ENCODE measurements around the gene PHACTR1.

Gene PHACTR1

DNA sequence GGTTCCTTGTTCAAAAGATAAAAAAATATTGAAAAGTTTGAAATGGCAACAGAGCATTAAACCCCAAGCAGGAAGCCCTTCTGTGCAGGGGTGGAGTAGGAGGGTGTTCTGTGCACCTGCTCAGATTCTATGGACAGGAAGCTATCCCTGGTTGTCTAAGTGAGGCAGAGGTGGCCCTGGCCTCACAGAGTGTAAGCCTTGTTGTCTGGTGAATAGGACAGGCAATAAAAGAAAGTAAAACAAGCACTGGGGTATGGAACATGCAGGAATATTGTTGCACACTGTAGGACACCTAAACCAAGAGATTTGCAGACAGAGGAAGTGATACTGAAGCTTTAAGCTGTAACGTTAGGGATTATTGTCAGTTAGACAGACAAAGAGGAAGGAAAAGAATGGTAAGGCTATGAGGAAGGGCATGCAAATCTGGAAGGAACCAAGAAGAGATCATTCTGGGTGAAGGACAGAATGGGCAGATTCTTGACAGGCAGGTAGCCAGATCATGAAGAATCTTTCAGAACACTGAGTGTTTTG is 545.0 kb downstream of the PHACTR1 start:
- Histone ChIP-seq H3K4me3 (ENCODE audit: low read length) (peak overlapping the region; percentile 53), H3K36me3 (replicated peaks; ENCODE audit: low read depth, low read length) (no peaks in the 10 kb centered on the region), H3K79me2 (ENCODE audit: low read length) (no peaks in the 10 kb centered on the region), H3K9me3 (ENCODE audit: insufficient read depth, low read length) (no peaks in the 10 kb centered on the region), H3K4me1 (ENCODE audit: low read length) (peaks cover 62% of the 10 kb centered on the region), H2AFZ (ENCODE audit: low read depth, low read length) (no peak overlapping the region), H4K20me1 (ENCODE audit: insufficient read depth, low read length) (no peaks in the 10 kb centered on the region), H3K4me2 (ENCODE audit: low read length) (peak overlapping the region; percentile 73), H3K27ac (ENCODE audit: low read length) (peak overlapping the region; percentile 69), H3K9ac (ENCODE audit: low read length) (peak overlapping the region; percentile 13; the same call in 1 of the 2 replicates), H3K27me3 (ENCODE audit: low read depth, low read length) (no peaks in the 10 kb centered on the region; the same call in 1 of the 2 replicates)
- TF ChIP-seq, protein P1, sequence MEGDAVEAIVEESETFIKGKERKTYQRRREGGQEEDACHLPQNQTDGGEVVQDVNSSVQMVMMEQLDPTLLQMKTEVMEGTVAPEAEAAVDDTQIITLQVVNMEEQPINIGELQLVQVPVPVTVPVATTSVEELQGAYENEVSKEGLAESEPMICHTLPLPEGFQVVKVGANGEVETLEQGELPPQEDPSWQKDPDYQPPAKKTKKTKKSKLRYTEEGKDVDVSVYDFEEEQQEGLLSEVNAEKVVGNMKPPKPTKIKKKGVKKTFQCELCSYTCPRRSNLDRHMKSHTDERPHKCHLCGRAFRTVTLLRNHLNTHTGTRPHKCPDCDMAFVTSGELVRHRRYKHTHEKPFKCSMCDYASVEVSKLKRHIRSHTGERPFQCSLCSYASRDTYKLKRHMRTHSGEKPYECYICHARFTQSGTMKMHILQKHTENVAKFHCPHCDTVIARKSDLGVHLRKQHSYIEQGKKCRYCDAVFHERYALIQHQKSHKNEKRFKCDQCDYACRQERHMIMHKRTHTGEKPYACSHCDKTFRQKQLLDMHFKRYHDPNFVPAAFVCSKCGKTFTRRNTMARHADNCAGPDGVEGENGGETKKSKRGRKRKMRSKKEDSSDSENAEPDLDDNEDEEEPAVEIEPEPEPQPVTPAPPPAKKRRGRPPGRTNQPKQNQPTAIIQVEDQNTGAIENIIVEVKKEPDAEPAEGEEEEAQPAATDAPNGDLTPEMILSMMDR (IDR thresholded peaks at IDR 0.05; ENCODE audit: low read depth, low read length) = no peak
- no peak for TF ChIP-seq EZH2phosphoT487 (IDR thresholded peaks at IDR 0.05; ENCODE audit: low read depth)

DNA sequence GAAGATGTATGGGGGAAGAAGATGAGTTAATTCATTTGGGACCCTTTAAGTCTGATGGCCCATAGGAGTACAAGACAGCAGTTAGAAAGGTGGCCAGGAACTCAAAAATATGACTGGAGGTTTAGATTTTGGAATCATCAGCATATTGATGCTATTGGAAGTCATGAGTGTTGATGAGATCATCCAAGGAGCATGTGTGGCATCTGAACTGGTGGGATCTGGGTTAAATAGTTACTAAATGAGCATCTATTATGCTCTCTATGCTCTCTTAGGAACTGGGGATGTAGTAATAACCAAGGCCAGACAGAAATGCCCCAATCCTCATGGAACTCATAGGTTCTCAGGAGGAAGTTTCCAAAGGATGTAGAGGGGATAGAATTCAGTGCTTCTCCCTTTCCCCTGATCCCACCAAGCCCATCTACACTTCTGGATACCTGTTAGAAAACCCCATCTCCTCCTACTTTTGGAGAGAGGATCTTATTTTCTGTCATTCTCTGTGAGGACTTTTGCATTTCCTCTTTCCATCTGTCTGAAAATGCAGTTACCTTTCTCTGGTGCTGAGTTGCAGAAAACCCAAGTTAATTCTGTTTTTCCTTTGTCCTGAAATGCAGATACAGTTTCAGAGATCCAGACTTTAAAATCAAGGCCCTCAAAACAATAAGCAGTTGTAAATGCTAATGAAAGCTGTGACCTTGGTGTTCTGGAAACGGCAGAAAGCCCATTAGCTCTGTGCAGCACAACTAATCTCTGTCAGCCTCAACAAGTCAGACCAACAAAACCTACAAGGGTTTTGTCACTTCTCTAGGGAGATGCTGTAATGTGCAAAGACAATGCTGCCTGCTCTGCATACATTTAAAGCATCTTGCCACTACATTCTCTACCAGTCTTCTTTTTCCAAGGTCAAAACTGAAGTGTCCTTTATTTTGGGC is 546.0 kb downstream of the PHACTR1 start:
- Histone ChIP-seq H3K4me1 (ENCODE audit: low read length) (peaks cover 64% of the 10 kb centered on the region), H3K9ac (ENCODE audit: low read length) (peak overlapping the region; percentile 13; the same call in 1 of the 2 replicates), H3K4me3 (ENCODE audit: low read length) (peak overlapping the region; percentile 53; the same call in 1 of the 2 replicates), H3K27me3 (ENCODE audit: low read depth, low read length) (no peaks in the 10 kb centered on the region; the same call in 1 of the 2 replicates), H2AFZ (ENCODE audit: low read depth, low read length) (no peak overlapping the region), H3K4me2 (ENCODE audit: low read length) (peak overlapping the region; percentile 73), H3K27ac (ENCODE audit: low read length) (peak overlapping the region; percentile 69), H4K20me1 (ENCODE audit: insufficient read depth, low read length) (no peaks in the 10 kb centered on the region), H3K36me3 (replicated peaks; ENCODE audit: low read depth, low read length) (no peaks in the 10 kb centered on the region), H3K9me3 (ENCODE audit: insufficient read depth, low read length) (no peaks in the 10 kb centered on the region), H3K79me2 (ENCODE audit: low read length) (no peaks in the 10 kb centered on the region)
- TF ChIP-seq, protein P1 (IDR thresholded peaks at IDR 0.05; ENCODE audit: low read depth, low read length) = no peak
- TF ChIP-seq EZH2phosphoT487 (IDR thresholded peaks at IDR 0.05; ENCODE audit: low read depth) = no peak

DNA sequence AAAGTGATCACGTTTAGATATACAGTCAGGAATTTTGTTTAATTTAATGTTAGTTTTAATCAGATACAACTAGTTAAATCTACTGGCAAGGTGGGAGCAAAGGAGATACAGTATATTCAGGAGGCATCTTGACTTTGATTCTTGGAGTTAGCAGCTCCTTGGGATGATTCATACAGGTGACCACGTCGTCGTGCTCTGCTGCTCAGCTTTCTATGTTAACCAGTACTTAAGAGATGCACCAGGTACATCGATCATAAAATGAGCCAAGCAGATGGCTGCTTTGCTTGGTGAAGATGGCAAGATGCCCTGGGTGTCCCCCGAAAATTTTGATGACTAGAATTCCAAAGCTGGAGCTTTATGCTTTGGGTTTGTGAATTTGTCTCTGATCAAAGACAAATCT is 547.1 kb downstream of the PHACTR1 start:
- H3K9ac ChIP-seq (ENCODE audit: low read length) = no peak overlapping the region
- no peak overlapping the region for H3K4me2 ChIP-seq (ENCODE audit: low read length)
- TF ChIP-seq, protein P1 (IDR thresholded peaks at IDR 0.05; ENCODE audit: low read depth, low read length) = no peak
- no peak for TF ChIP-seq EZH2phosphoT487 (IDR thresholded peaks at IDR 0.05; ENCODE audit: low read depth)
- H2AFZ ChIP-seq (ENCODE audit: low read depth, low read length) = no peak overlapping the region
- no peaks in the 10 kb centered on the region for H3K36me3 ChIP-seq (replicated peaks; ENCODE audit: low read depth, low read length)
- H3K27me3 ChIP-seq (ENCODE audit: low read depth, low read length) = no peaks in the 10 kb centered on the region; the same call in 1 of the 2 replicates
- H3K4me1 ChIP-seq (ENCODE audit: low read length) = peaks cover 60% of the 10 kb centered on the region
- no peaks in the 10 kb centered on the region for H4K20me1 ChIP-seq (ENCODE audit: insufficient read depth, low read length)
- no peak overlapping the region for H3K4me3 ChIP-seq (ENCODE audit: low read length)
- H3K79me2 ChIP-seq (ENCODE audit: low read length) = no peaks in the 10 kb centered on the region
- no peak overlapping the region for H3K27ac ChIP-seq (ENCODE audit: low read length)
- no peaks in the 10 kb centered on the region for H3K9me3 ChIP-seq (ENCODE audit: insufficient read depth, low read length)

DNA sequence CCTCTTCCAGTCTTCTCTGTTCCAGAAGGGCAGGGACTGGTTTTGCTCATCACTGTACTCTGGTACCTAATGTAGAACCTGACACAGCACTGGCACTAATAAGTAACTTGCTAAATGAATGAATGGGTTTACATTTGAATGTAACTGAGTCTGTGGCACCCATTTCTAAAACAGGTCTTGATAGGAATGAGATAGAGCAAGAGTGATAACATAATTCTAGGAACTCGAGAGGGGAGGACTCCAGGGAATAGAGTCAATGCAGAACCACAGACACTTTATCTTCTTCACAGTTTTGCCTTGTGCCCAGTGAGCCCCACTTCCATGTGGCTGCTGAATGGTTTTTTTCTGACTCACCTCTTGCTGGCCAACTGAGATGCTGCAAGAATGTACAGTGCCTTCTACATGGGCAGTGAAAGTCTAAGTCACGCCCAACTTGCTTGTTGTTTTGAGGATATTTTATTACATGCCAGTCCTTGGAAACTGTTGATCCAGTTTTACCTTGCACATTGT is 550.6 kb downstream of the PHACTR1 start:
- no peaks in the 10 kb centered on the region for H3K36me3 ChIP-seq (replicated peaks; ENCODE audit: low read depth, low read length)
- H3K4me2 ChIP-seq (ENCODE audit: low read length) = no peak overlapping the region

More for the DNA sequence above, 550.6 kb downstream of the PHACTR1 start:
- H3K27me3 ChIP-seq (ENCODE audit: low read depth, low read length) = no peaks in the 10 kb centered on the region; the same call in 1 of the 2 replicates
- no peak for TF ChIP-seq EZH2phosphoT487 (IDR thresholded peaks at IDR 0.05; ENCODE audit: low read depth)
- TF ChIP-seq, protein P1 (IDR thresholded peaks at IDR 0.05; ENCODE audit: low read depth, low read length) = no peak
- H4K20me1 ChIP-seq (ENCODE audit: insufficient read depth, low read length) = no peaks in the 10 kb centered on the region
- no peak overlapping the region for H3K9ac ChIP-seq (ENCODE audit: low read length)
- peaks cover 32% of the 10 kb centered on the region for H3K4me1 ChIP-seq (ENCODE audit: low read length)
- H3K9me3 ChIP-seq (ENCODE audit: insufficient read depth, low read length) = no peaks in the 10 kb centered on the region
- H3K79me2 ChIP-seq (ENCODE audit: low read length) = no peaks in the 10 kb centered on the region; the same call in 1 of the 2 replicates
- H3K27ac ChIP-seq (ENCODE audit: low read length) = no peak overlapping the region
- H2AFZ ChIP-seq (ENCODE audit: low read depth, low read length) = no peak overlapping the region
- H3K4me3 ChIP-seq (ENCODE audit: low read length) = no peak overlapping the region

All from OCI-LY3 (cell line).